GM19468 (cell line): ENCODE measurements around the gene LRMDA.

Experiments used
- ATAC-seq: cut with Tn5 transposase; IDR thresholded peaks from one replicate; pipeline ENCODE4 v1.9.1; 2021; ENCODE audit warnings: mild to moderate bottlenecking, moderate library complexity, moderate number of reproducible peaks; ENCODE audit not compliant: unreplicated experiment; ENCODE audit errors: extremely low read depth

Gene LRMDA

GRCh38 chr10:75679536-75679935 lies 248.1 kb downstream of the LRMDA start:
- no peak for ATAC-seq

GRCh38 chr10:75681334-75681733 lies 249.9 kb downstream of the LRMDA start:
- ATAC-seq, result no peak

GRCh38 chr10:75682649-75683557 lies 251.5 kb downstream of the LRMDA start:
- ATAC-seq, result no peak

- no peak for ATAC-seq
Observed at GRCh38 chr10:75685187-75685586, 253.8 kb downstream of the LRMDA start.

GRCh38 chr10:75688506-75689300 lies 257.3 kb downstream of the LRMDA start:
- ATAC-seq, result no peak

GRCh38 chr10:75693489-75693888 lies 262.1 kb downstream of the LRMDA start:
- no peak for ATAC-seq

- ATAC-seq, result no peak
Observed at GRCh38 chr10:75694269-75694668, 262.8 kb downstream of the LRMDA start.

GRCh38 chr10:75694790-75695189 lies 263.4 kb downstream of the LRMDA start:
- no peak for ATAC-seq

- no peak for ATAC-seq
Observed at GRCh38 chr10:75695994-75696393, 264.6 kb downstream of the LRMDA start.

- ATAC-seq, result no peak
Observed at GRCh38 chr10:75696536-75696935, 265.1 kb downstream of the LRMDA start.

GRCh38 chr10:75703191-75703854 lies 271.9 kb downstream of the LRMDA start:
- ATAC-seq, result no peak

GRCh38 chr10:75705426-75705825 lies 274.0 kb downstream of the LRMDA start:
- no peak for ATAC-seq

- ATAC-seq, result no peak
Observed at GRCh38 chr10:75707080-75707840, 275.8 kb downstream of the LRMDA start.

GRCh38 chr10:75708060-75708459 lies 276.6 kb downstream of the LRMDA start:
- ATAC-seq, result no peak

- no peak for ATAC-seq
Observed at GRCh38 chr10:75709245-75709644, 277.8 kb downstream of the LRMDA start.

- no peak for ATAC-seq
Observed at GRCh38 chr10:75709811-75710210, 278.4 kb downstream of the LRMDA start.

GRCh38 chr10:75712242-75712880 lies 280.9 kb downstream of the LRMDA start:
- ATAC-seq, result no peak

GRCh38 chr10:75716506-75716905 lies 285.1 kb downstream of the LRMDA start:
- ATAC-seq, result no peak

- no peak for ATAC-seq
Observed at GRCh38 chr10:75717126-75717916, 285.9 kb downstream of the LRMDA start.
